Measurements from ENCODE around the gene HSF2BP.

The HSF2BP gene

DNA sequence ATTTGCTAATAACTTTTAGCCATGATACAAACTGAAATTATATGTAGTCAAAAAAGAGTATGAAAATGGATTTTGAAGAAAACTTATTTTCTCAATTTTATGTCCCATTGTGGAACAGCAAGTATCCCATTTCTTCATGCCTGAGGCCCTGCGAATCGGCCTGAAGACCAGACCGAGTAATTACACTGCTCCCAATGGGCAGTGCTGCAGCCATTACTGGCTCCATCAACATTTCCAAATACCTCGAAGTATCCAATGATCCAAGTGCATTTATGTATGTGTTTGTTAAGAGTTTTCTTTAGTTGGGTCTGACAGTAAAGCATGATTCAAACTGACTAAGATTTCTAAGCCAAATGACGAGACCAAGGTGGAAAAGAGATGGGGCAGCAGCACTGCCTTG, 44.4 kb downstream of the HSF2BP start:
- CTCF ChIA-PET = interaction anchor here (1.3 kb wide), 1 partner anchor 41 kb away, joined by 4 read pairs; no protein-coding TSS in a partner anchor
- POLR2A ChIA-PET = no interaction called here

DNA sequence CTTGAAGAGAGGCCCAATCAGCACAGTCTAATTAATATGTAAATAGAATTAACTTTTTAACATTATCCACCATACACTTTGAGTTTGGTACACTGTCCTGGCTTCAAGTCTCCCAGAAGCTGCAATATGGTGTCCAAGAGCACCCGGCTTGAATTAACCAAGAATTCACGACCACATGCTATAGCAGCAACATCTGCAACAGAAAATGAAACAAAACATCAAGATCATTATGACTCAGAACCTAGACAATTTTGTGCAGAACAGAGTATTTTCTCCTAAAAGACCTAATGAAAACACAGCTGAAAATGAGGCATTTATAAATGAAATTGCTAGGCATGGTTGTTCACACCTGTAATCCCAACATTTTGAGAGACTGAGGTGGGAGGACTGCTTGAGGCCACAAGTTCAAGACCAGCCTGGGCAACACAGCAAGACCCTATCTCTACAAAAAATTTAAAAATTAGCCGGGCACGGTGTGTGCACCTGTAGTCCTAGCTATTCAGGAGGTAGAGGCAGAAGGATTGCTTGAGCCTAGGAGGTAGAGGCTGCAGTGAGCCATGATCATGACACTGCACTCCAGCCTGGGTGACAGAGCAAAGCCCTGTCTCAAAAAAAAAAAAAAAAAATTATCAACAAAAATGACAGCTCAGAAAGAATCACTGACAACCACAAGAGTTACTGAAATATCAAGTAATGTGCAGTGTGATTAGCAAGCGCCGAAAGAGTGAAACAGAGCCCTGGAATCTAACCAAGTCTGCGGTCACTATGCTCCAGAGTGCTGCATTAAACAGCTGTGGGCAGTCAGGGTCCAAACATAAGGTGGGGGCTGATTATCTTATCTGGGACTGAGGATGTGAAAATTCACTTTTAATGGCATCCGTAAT, 45.3 kb downstream of the HSF2BP start:
- TF ChIP-seq, protein P1, sequence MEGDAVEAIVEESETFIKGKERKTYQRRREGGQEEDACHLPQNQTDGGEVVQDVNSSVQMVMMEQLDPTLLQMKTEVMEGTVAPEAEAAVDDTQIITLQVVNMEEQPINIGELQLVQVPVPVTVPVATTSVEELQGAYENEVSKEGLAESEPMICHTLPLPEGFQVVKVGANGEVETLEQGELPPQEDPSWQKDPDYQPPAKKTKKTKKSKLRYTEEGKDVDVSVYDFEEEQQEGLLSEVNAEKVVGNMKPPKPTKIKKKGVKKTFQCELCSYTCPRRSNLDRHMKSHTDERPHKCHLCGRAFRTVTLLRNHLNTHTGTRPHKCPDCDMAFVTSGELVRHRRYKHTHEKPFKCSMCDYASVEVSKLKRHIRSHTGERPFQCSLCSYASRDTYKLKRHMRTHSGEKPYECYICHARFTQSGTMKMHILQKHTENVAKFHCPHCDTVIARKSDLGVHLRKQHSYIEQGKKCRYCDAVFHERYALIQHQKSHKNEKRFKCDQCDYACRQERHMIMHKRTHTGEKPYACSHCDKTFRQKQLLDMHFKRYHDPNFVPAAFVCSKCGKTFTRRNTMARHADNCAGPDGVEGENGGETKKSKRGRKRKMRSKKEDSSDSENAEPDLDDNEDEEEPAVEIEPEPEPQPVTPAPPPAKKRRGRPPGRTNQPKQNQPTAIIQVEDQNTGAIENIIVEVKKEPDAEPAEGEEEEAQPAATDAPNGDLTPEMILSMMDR (IDR thresholded peaks at IDR 0.05; ENCODE audit: control extremely low read depth, extremely low read depth, low read depth, missing control alignments) = no peak
- DNase-seq (ENCODE audit: extremely low spot score) = peak; percentile 61
- ChIA-PET CTCF (interaction anchor here (0.9 to 1.3 kb wide), 3 partner anchors 15 to 42 kb away, joined by 3 to 4 read pairs (median 3); no protein-coding TSS in a partner anchor), POLR2A (no interaction called here)

More for the DNA sequence above, 44.4 kb downstream of the HSF2BP start:
- TF ChIP-seq, protein P1 (IDR thresholded peaks at IDR 0.05; ENCODE audit: control extremely low read depth, extremely low read depth, low read depth, missing control alignments) = no peak
- no peak for DNase-seq (ENCODE audit: extremely low spot score)

DNA sequence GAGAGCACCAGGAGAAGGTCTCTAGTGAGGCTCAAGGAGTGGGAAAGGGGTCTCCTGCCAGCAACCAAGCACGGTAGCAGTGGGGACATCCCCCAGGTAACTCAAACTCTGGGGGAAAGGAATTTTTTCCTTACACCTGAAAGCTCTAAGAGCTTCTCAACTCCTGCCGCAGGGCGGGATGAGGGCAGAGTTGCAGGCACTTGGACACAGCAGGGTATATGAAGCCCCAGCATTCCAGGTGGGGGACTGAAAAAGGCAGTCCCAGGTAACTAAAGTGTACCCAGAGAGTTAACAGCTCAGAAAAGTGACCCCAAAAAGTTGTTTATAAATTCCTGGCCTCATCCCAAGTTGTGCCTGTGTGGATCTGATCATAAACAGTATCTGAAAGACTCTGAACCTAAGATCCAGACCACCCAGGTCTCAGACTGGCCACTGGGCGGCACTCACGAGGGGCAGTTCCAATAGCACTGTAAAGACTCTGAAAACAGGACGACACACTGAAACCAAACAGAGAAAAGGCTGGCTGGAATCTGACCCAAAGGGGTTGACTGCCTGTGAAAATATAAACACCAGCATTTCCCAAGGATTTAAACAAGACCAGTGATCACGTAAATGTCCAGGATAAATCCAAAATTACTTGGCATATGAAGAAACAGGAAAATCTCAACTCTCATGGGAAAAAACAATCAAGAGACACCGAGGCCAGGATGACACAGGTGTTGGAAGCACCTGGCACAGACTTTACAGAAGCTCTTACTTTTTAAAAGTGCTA, 47.5 kb downstream of the HSF2BP start:
- POLR2A ChIA-PET = no interaction called here
- TF ChIP-seq, protein P1 (IDR thresholded peaks at IDR 0.05; ENCODE audit: control extremely low read depth, extremely low read depth, low read depth, missing control alignments) = peak; percentile 83
- CTCF ChIA-PET = interaction anchor here (0.8 to 2.9 kb wide), 8 partner anchors 9 to 36 kb away, joined by 3 to 22 read pairs (median 4); no protein-coding TSS in a partner anchor
- DNase-seq (ENCODE audit: extremely low spot score) = peak; percentile 66

DNA sequence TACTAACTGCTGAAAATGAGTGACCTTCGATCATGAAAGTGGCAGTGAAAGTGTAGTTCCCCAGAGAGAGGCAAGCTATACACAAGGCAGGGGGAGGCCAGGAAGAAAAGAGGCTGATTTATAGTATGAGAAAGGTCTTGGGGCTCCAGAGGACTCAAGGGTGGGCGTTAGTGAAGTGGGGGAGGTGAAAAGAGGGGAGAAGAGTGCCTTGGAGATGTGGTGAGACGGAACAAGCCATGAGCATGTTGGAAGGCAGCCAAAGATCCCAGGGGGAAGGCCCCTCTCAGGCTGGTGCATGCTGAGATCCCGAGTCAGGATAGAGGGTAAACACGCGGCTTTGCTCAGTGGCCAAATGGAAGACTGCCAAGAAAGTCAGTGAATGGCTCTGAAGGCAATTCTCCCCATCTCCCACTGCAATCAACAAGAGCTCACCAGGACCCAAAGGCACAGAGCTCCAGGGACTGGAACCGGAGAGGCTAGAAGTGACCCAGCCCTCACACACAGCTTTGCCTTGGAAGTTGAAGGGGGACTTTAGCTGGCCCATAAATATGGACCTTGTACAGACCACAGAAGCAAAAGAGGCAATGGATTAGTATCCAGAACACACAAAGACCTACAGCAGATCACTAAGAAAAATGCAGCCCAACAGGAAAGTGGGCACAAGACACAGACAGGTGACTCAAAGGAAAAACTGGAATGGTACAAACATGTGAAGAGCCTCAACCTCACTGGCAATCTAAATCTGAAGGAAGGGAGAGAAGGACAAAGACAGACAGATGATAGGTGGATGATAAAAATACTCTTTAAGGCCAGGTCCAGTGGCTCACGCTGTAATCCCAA, 49.6 kb downstream of the HSF2BP start:
- POLR2A ChIA-PET = no interaction called here
- TF ChIP-seq, protein P1 (IDR thresholded peaks at IDR 0.05; ENCODE audit: control extremely low read depth, extremely low read depth, low read depth, missing control alignments) = no peak
- CTCF ChIA-PET = interaction anchor here (2.2 kb wide), 1 partner anchor 16 kb away, joined by 7 read pairs; no protein-coding TSS in a partner anchor
- no peak for DNase-seq (ENCODE audit: extremely low spot score)

DNA sequence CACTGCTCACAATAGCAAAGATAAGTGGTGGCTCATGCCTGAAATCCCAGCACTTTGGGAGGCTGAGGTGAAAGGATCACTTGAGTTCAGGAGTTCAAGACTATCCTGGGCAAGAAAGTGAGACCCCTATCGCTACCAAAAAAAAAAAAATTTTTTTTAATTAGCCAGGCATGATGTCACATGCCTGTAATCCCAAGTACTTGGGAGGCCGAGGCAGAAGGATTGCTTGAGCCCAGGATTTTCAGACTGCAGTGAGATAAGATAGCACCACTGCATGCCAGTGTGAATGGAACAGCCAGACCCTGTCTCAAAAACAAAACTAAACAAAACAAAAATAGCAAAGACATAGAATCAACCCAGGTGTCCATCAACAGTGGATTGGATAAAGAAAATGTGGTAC, 50.6 kb downstream of the HSF2BP start:
- DNase-seq (ENCODE audit: extremely low spot score) = no peak
- POLR2A ChIA-PET = no interaction called here
- CTCF ChIA-PET = no interaction called here
- TF ChIP-seq, protein P1 (IDR thresholded peaks at IDR 0.05; ENCODE audit: control extremely low read depth, extremely low read depth, low read depth, missing control alignments) = no peak

DNA sequence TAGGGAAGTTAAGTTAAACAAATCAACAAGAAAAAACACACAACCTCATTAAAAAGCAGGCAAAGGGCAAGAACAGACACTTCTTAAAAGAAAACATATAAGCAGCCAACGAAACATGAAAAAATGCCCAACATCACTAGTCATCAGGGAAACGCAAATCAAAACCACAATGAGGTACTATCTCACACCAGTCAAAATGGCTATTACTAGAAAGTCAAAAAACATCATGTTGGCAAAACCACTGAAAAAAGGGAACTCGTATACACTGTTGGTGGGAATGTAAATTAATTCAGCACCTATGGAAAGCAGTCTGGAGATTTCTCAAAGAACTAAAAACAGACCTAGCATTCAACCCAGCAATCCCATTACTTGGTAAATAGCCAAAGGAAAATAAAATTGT, 51.1 kb downstream of the HSF2BP start:
- TF ChIP-seq, protein P1 (IDR thresholded peaks at IDR 0.05; ENCODE audit: control extremely low read depth, extremely low read depth, low read depth, missing control alignments) = no peak
- POLR2A ChIA-PET = no interaction called here
- no peak for DNase-seq (ENCODE audit: extremely low spot score)
- CTCF ChIA-PET = interaction anchor here (1.4 kb wide), 1 partner anchor 20 kb away, joined by 3 read pairs; no protein-coding TSS in a partner anchor

Measured in GM10248 (cell line).